C1 segment of cervical spinal cord (tissue), 14 donors: ENCODE measurements around the gene PPP1CB.
"Not testable (repeated sequence)": the region's sequence is repeated elsewhere in the genome, so short reads cannot be mapped to it uniquely, and the experiment has no call there.

Experiments used
- DNase-seq, 14 donors: peaks; one replicate each; lab custom pipeline; 2025; lab: John Stamatoyannopoulos, UW

Gene PPP1CB

GRCh38 chr2:28742619-28743018 is 9.0 kb upstream of the PPP1CB start:
- not testable (repeated sequence) for DNase-seq

GRCh38 chr2:28745225-28745624 is 6.4 kb upstream of the PPP1CB start:
- no peak for DNase-seq

DNA sequence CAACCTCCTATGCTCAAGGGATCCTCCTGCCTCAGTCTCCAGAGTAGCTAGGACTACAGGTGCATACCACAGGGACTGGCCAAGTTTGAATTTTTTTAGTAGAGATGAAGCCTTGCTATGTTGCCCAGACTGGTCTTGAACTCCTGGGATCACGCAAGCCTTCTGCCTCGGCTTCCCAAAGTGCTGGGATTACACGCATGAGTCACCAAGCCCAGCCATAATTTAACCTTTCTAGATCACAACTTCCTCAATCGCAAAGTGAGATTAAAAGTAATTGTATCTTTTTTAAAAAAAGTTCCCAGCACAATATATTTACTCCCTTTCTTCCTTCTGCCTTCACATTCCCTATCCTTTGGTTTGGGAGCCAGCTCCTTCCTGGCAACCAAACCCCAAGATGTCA is 5.8 kb upstream of the PPP1CB start:
- no peak for DNase-seq

DNA sequence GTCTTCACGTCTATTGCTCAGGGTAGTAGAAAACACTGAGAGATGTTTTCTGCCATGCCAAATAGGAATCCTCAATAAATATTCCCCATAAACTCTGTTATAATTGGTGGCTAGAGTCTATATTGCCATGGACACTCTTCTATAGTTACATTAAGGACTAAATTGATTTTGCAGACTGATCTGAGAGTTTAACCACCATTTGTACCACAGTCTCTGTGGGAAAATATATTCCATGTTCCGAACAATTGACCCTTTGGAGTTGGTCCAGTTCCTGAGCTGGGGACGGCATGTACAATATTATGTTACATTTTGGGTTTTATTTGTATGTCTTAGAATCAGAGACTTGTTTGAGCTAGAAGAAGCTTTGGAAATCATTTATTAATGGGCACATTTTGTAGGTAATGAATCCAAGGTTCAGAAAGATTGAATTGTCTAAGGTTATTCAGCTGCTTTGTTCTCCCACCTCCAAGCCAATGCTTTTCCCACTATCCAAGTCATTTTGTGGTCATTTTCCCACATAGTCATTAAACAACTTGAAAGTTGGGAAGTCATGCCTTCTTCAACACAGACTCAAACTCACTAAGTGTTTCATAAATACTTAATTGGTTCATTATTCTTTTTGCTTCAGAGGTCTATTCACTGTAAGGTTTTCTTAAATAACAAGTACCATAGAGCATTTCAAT is 5.1 kb upstream of the PPP1CB start:
- no peak for DNase-seq

DNA sequence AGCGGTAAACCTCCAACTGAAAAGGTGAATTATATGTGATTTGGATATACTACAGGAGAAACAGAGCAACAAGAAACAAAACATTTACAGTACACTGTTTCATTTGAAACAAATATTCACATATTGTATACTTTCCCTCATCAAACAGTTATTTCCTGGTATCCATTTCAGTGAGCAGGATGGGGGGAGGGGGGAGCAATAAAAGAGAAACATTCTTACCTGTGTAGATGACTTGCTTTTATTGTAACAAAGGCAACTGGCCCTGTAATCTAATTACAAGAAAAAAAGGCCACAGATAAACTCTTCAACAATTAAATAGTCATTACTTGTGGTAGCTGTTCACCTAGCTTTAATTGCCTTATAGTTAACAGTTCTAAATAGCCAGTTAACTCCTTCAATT is 3.9 kb upstream of the PPP1CB start:
- DNase-seq, result no peak

- DNase-seq, result no peak
These were observed 3.5 kb upstream of the PPP1CB start for GRCh38 chr2:28748176-28748575.

- no peak for DNase-seq
These were observed 2.7 kb upstream of the PPP1CB start for GRCh38 chr2:28748941-28749340.

- no peak for DNase-seq
These were observed 2.1 kb upstream of the PPP1CB start for GRCh38 chr2:28749526-28749925.

DNA sequence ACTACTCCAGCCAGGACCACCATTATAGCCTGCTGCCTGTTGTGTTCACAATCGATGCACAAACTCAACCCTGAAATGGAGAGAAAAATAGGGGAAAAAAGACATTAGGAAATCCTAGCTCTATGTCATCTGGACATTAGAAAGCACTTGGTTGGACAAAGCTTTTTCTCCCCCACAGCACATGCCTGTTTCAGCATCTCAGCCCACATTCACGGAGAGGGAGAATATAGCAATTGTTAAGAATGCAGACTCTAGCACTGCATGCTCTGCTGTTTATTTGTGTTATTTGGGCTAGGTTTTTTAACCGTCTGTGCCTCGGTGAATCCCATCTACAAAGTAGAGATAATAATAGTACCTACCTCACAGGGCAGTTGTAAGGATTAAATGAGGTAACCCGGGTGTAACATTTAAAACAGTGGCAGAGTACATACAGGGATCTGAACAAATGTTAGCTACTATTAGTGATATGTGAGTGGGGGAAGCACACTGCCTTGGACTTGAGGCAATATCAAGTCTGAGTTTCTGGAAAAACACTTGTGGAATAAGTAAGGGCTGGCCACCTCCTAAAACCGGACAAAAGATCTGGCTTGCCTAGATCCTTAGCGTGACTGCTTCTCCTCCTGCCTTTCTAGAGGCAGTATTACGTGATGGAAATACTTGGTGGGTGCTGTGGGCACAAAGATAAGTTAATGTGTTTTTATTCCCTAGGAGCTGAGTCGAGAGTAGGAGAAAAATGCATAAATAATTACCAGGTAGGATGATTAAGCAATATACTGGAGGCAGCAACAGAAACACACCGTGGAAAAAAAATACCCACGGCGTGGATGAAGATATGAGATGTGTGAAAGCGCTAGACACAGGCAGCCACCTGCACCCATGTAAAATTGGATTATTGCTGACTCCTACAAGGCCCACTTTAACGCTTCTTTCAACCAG is 1.0 kb upstream of the PPP1CB start:
- peak in 5 of 14 donors; percentile 33 to 65 (median 42) for DNase-seq

GRCh38 chr2:28751956-28752630 is 463 bp downstream of the PPP1CB start:
- peak in 10 of 14 donors; percentile 40 to 88 (median 62) for DNase-seq

DNA sequence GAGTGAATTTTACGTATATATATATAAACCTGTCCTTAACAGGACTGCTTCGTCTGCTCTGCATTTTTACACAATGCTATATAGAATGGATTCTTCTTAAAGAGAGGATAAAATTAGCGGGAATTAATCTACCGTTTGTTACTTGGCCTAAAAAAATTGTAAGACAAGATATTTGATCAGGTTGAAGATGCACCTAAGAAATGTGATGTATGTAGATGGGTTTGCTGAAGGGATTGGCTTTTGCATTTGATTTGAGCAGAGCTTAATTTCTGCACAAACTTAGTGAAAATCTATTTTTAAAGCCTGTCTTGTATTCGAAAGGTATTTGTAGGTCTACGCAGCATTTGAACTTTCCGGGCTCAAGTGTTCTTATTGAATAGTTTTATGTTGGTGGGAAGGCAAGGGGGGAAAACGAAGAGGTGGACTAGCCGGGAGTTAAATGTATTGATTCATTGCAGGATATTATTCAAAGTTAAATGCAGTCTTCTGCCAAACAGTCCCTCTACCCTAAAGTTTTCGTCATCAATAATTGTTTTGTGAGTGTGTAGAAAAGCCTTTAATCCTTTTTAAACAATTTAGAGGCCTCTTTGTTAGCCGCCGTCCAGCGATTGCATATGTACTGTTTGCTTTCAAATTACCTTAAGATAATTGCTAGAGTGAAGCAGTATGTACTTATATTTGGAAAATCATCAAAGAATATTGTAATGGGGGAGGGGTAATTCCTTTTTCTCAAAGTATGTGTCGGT is 1.2 kb downstream of the PPP1CB start:
- peak in 1 of 14 donors; percentile 10 for DNase-seq

- no peak for DNase-seq
These were observed 2.7 kb downstream of the PPP1CB start for GRCh38 chr2:28754321-28754720.

- no peak for DNase-seq
These were observed 3.8 kb downstream of the PPP1CB start for GRCh38 chr2:28755421-28755820.

DNA sequence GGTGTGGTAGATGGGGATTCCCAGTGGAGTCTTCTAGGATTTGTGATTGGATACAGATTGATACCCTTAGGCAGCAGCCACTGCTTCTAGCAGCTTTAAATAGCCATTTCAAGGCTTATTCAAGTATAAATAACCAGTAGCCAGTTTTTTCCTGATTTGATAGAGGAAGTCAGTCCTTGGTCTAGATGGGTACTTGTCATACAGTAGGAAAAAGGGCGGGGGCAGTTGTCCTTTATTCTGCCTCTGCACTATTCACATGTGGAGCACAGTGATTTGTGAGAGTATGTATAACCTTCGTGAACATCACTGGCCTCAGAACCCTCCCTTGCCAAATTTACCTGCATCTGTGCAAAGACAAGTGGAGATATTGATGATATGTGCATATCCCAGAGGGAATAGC is 6.8 kb downstream of the PPP1CB start:
- no peak for DNase-seq

GRCh38 chr2:28761420-28761819 is 9.8 kb downstream of the PPP1CB start:
- no peak for DNase-seq

DNA sequence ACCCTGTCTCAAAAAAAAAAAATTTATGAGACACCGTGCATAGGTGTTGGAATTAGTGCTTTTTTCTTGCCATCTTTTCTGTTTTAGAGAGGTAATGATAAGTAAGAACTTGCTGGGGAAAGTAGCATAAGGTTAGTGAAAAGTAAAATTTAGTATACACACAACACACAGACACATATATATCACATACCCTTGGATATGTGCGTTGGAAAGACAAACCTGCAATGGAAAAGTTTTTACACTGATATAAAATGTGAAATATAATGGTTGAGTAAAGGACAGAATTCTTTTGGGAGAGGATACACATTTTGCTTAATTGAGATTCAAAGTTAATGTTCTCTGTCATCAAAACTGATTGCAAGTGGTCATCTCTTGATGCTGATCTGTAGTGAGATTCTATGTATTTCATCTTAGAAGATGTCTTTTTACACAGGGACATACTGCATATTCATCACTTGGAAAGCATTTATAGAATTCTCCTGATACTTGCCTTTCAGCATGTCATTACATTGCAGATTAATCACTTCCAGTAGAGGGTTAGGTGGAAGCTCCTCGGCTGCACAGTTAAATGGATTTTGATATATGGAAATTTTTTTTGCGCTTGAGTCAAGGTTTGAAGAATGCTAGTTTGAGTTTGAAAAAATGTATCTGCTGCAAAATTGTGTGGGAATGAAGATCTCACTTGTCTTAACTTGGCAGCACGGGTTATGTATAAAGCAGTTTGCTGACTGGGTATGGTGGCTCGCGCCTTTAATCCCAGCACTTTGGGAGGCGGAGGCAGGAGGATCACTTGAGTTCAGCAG is 13.5 kb downstream of the PPP1CB start:
- DNase-seq, result no peak

GRCh38 chr2:28766070-28766469 is 14.4 kb downstream of the PPP1CB start:
- DNase-seq, result no peak

- DNase-seq, result no peak
These were observed 15.7 kb downstream of the PPP1CB start for GRCh38 chr2:28767337-28767736.

DNA sequence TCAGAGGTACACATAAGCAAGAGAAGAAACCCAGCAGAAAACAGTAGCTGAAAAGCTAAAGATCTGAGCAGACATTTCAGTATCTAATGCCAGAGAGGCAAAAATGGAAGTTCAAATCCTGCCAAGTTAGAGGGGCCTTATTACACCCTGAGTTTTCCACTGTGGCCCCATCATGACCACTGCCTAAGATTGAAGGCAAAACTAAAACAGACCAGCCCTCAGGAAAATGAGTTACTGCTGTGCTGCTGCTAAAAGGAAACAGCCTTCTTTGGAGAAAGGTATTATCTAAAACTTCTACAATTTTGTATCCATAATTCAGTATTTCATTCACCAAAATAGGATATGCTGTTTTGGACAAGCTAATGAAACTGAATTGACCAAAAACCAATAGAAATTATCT is 16.8 kb downstream of the PPP1CB start:
- DNase-seq, result no peak

GRCh38 chr2:28768952-28769351 is 17.3 kb downstream of the PPP1CB start:
- DNase-seq, result no peak

- no peak for DNase-seq
These were observed 20.7 kb downstream of the PPP1CB start for GRCh38 chr2:28772351-28772750.
